ENCODE data around the gene SCYL2.
"Not testable (repeated sequence)": the region's sequence is repeated elsewhere in the genome, so short reads cannot be mapped to it uniquely, and the experiment has no call there.

GRCh38 chr12:100342897-100343296 lies 75.9 kb downstream of the SCYL2 start:
- TF ChIP-seq, protein P1, sequence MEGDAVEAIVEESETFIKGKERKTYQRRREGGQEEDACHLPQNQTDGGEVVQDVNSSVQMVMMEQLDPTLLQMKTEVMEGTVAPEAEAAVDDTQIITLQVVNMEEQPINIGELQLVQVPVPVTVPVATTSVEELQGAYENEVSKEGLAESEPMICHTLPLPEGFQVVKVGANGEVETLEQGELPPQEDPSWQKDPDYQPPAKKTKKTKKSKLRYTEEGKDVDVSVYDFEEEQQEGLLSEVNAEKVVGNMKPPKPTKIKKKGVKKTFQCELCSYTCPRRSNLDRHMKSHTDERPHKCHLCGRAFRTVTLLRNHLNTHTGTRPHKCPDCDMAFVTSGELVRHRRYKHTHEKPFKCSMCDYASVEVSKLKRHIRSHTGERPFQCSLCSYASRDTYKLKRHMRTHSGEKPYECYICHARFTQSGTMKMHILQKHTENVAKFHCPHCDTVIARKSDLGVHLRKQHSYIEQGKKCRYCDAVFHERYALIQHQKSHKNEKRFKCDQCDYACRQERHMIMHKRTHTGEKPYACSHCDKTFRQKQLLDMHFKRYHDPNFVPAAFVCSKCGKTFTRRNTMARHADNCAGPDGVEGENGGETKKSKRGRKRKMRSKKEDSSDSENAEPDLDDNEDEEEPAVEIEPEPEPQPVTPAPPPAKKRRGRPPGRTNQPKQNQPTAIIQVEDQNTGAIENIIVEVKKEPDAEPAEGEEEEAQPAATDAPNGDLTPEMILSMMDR (IDR thresholded peaks at IDR 0.05; ENCODE audit: low read depth, low read length, poor library complexity, severe bottlenecking) = not testable (repeated sequence)
- not testable (repeated sequence) for TF ChIP-seq EZH2phosphoT487 (IDR thresholded peaks at IDR 0.05; ENCODE audit: borderline replicate concordance, low read length)

Measured in DOHH2 (cell line).